ENCODE results near the gene SCYGR6.

Gene SCYGR6

DNA sequence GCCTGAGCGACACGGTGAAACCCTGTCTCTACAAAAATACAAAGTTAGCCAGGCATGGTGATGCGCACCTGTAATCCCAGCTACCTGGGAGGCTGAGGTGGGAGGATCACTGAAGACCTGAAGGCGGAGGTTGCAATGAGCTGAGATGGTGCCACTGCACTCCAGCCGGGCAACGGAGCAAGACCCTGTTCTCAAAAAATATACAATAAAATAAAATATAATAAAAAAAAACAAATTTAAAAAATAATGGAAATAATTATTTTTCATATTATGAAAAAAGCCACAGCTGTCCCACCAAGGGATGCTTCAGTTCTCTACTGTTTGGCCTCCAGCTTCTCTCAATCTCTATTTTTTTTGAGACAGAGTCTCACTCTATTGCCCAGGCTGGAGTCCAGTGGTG lies 17.2 kb downstream of the SCYGR6 start (continued):
- TF ChIP-seq, protein P1, sequence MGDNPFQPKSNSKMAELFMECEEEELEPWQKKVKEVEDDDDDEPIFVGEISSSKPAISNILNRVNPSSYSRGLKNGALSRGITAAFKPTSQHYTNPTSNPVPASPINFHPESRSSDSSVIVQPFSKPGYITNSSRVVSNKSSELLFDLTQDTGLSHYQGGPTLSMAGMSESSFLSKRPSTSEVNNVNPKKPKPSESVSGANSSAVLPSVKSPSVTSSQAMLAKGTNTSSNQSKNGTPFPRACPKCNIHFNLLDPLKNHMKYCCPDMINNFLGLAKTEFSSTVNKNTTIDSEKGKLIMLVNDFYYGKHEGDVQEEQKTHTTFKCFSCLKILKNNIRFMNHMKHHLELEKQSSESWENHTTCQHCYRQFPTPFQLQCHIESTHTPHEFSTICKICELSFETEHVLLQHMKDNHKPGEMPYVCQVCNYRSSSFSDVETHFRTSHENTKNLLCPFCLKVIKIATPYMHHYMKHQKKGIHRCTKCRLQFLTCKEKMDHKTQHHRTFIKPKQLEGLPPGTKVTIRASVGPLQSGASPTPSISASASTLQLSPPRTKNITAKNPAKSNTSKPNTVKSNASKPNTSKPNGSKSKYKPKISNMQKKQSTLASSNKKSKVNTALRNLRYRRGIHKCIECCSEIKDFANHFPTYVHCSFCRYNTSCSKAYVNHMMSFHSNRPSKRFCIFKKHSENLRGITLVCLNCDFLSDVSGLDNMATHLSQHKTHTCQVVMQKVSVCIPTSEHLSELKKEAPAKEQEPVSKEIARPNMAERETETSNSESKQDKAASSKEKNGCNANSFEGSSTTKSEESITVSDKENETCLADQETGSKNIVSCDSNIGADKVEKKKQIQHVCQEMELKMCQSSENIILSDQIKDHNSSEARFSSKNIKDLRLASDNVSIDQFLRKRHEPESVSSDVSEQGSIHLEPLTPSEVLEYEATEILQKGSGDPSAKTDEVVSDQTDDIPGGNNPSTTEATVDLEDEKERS (tag by site-specific recombination; IDR thresholded peaks at IDR 0.05): no peak
- TF ChIP-seq ZNF501 (tag by site-specific recombination; IDR thresholded peaks at IDR 0.05): no peak
- TF ChIP-seq, protein P2, sequence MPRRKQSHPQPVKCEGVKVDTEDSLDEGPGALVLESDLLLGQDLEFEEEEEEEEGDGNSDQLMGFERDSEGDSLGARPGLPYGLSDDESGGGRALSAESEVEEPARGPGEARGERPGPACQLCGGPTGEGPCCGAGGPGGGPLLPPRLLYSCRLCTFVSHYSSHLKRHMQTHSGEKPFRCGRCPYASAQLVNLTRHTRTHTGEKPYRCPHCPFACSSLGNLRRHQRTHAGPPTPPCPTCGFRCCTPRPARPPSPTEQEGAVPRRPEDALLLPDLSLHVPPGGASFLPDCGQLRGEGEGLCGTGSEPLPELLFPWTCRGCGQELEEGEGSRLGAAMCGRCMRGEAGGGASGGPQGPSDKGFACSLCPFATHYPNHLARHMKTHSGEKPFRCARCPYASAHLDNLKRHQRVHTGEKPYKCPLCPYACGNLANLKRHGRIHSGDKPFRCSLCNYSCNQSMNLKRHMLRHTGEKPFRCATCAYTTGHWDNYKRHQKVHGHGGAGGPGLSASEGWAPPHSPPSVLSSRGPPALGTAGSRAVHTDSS (tag by site-specific recombination; IDR thresholded peaks at IDR 0.05): no peak
- TF ChIP-seq ZNF600 (tag by site-specific recombination; IDR thresholded peaks at IDR 0.05): no peak

DNA sequence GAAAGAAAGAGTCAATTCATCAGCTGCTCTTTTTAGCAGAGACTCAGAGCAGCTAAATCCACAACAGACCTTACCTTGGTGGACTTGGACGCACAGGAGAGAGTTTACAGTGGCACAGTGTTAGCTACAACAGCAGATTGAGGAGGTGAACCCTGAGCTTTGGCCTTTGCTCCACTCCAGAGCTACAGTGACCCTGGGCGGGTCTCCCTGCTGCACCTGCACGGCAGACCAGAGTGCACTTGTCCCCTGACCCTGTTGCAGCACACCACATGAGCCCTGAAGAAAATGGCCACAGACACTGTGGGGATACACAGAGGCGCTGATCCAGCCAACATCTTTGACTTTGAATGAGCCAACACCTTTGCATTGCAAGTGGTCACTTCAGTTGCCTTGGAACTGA lies 17.7 kb downstream of the SCYGR6 start:
- H3K36me3 ChIP-seq (ENCODE audit: control insufficient read depth in 2 of 2, insufficient read depth in 1 of 2, low read length in 2 of 2): no peaks in the 10 kb centered on the region
- ChIA-PET CTCF (interaction anchor here (1.0 kb wide), 1 partner anchor 59 kb away, joined by 4 read pairs; no protein-coding TSS in a partner anchor), POLR2A (no interaction called here)
- no peaks in the 10 kb centered on the region for H3K9me3 ChIP-seq (ENCODE audit: control insufficient read depth, insufficient read depth, low read depth, low read length)
- TF ChIP-seq, protein P3, sequence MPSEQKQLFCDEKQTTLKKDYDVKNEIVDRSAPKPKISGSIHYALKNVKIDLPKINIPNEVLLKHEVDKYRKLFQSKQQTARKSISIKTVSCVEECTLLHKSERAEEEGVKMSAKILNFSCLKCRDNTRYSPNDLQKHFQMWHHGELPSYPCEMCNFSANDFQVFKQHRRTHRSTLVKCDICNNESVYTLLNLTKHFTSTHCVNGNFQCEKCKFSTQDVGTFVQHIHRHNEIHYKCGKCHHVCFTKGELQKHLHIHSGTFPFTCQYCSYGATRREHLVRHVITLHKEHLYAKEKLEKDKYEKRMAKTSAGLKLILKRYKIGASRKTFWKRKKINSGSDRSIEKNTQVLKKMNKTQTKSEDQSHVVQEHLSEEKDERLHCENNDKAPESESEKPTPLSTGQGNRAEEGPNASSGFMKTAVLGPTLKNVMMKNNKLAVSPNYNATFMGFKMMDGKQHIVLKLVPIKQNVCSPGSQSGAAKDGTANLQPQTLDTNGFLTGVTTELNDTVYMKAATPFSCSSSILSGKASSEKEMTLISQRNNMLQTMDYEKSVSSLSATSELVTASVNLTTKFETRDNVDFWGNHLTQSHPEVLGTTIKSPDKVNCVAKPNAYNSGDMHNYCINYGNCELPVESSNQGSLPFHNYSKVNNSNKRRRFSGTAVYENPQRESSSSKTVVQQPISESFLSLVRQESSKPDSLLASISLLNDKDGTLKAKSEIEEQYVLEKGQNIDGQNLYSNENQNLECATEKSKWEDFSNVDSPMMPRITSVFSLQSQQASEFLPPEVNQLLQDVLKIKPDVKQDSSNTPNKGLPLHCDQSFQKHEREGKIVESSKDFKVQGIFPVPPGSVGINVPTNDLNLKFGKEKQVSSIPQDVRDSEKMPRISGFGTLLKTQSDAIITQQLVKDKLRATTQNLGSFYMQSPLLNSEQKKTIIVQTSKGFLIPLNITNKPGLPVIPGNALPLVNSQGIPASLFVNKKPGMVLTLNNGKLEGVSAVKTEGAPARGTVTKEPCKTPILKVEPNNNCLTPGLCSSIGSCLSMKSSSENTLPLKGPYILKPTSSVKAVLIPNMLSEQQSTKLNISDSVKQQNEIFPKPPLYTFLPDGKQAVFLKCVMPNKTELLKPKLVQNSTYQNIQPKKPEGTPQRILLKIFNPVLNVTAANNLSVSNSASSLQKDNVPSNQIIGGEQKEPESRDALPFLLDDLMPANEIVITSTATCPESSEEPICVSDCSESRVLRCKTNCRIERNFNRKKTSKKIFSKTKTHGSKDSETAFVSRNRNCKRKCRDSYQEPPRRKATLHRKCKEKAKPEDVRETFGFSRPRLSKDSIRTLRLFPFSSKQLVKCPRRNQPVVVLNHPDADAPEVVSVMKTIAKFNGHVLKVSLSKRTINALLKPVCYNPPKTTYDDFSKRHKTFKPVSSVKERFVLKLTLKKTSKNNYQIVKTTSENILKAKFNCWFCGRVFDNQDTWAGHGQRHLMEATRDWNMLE (tag by site-specific recombination; conservative IDR thresholded peaks at IDR 0.05; ENCODE audit: low read depth): no peak
- no peak for TF ChIP-seq ZNF394 (tag by site-specific recombination; IDR thresholded peaks at IDR 0.05; ENCODE audit: borderline replicate concordance)
- TF ChIP-seq ZNF184 (tag by site-specific recombination; IDR thresholded peaks at IDR 0.05): no peak
- TF ChIP-seq ZNF19 (tag by site-specific recombination; IDR thresholded peaks at IDR 0.05; ENCODE audit: low read depth): no peak
- TF ChIP-seq, protein P4, sequence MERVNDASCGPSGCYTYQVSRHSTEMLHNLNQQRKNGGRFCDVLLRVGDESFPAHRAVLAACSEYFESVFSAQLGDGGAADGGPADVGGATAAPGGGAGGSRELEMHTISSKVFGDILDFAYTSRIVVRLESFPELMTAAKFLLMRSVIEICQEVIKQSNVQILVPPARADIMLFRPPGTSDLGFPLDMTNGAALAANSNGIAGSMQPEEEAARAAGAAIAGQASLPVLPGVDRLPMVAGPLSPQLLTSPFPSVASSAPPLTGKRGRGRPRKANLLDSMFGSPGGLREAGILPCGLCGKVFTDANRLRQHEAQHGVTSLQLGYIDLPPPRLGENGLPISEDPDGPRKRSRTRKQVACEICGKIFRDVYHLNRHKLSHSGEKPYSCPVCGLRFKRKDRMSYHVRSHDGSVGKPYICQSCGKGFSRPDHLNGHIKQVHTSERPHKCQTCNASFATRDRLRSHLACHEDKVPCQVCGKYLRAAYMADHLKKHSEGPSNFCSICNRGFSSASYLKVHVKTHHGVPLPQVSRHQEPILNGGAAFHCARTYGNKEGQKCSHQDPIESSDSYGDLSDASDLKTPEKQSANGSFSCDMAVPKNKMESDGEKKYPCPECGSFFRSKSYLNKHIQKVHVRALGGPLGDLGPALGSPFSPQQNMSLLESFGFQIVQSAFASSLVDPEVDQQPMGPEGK (tag by site-specific recombination; IDR thresholded peaks at IDR 0.05): no peak
- TF ChIP-seq ZNF239 (tag by site-specific recombination; IDR thresholded peaks at IDR 0.05): no peak
- no peak for TF ChIP-seq ZNF350 (tag by site-specific recombination; IDR thresholded peaks at IDR 0.05)
- TF ChIP-seq ZFHX2 (tag by site-specific recombination; conservative IDR thresholded peaks at IDR 0.05): no peak
- TF ChIP-seq, protein P5, sequence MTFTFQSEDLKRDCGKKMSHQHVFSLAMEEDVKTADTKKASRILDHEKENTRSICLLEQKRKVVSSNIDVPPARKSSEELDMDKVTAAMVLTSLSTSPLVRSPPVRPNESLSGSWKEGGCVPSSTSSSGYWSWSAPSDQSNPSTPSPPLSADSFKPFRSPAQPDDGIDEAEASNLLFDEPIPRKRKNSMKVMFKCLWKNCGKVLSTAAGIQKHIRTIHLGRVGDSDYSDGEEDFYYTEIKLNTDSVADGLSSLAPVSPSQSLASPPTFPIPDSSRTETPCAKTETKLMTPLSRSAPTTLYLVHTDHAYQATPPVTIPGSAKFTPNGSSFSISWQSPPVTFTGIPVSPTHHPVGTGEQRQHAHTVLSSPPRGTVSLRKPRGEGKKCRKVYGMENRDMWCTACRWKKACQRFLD (tag by site-specific recombination; IDR thresholded peaks at IDR 0.05): no peak
- TF ChIP-seq OVOL3 (tag by site-specific recombination; IDR thresholded peaks at IDR 0.05): no peak
- no peak for TF ChIP-seq ZNF366 (tag by site-specific recombination; conservative IDR thresholded peaks at IDR 0.05)
- peaks cover under 1% of the 10 kb centered on the region; the same call in 1 of the 2 replicates for H3K4me1 ChIP-seq (ENCODE audit: control insufficient read depth, insufficient read depth, low read length)
- no peak overlapping the region for H3K4me3 ChIP-seq (ENCODE audit: low read depth, low read length)
- no peak overlapping the region for H3K27ac ChIP-seq (ENCODE audit: extremely low read depth, low read depth, low read length)
